A673 (cell line): ENCODE data around the gene MRPL39. TPM values are rescaled to one million over a fixed set of nuclear protein-coding genes. Genes with fewer than 3 reads are reported as not detected.

Source experiments
- BruUV-seq: library from RNA; stranded (reverse); fragments of 400-500 nt; replicated peaks from 2 replicates; lab custom pipeline; 2021; lab: Mats Ljungman, UMichigan
- CTCF ChIA-PET: fragments of 300-600 bp; sonication (Branson Sonifier 250); formaldehyde crosslinking; loops from one replicate; lab custom pipeline; 2022; ENCODE audit warnings: antibody characterized with exemption; lab: Charles Lee
- POLR2A ChIA-PET: fragments of 300-600 bp; sonication (Branson Sonifier 250); formaldehyde crosslinking; loops from one replicate; lab custom pipeline; 2022; ENCODE audit warnings: antibody characterized with exemption; ENCODE audit not compliant: low non-redundant PET; lab: Charles Lee
- DNase-seq: peaks from one replicate; pipeline ENCODE4 v3.0.0-alpha.2; 2015; ENCODE audit warnings: low spot score
- H3K27ac ChIP-seq: fragments of 200-600 bp; sonication (generic); 2 replicates; pipeline ENCODE4 v1.5.1; 2016; ENCODE audit warnings: mixed run types, low read depth, mild to moderate bottlenecking, mixed read lengths, antibody characterized with exemption, low read length; ENCODE audit not compliant: poor library complexity, severe bottlenecking
- H3K27me3 ChIP-seq: fragments of 200-600 bp; sonication (generic); replicated peaks from 2 replicates; pipeline ENCODE4 v1.6.1; 2017; ENCODE audit warnings: mixed run types, low read depth, mild to moderate bottlenecking, mixed read lengths, antibody characterized with exemption, low read length; ENCODE audit not compliant: insufficient read depth, poor library complexity
- H3K36me3 ChIP-seq: fragments of 200-600 bp; sonication (generic); 2 replicates; pipeline ENCODE4 v1.6.1; 2016; ENCODE audit warnings: mixed run types, mild to moderate bottlenecking, mixed read lengths, antibody characterized with exemption, low read length; ENCODE audit not compliant: insufficient read depth, poor library complexity, severe bottlenecking
- H3K4me1 ChIP-seq: fragments of 200-600 bp; sonication (generic); 2 replicates; pipeline ENCODE4 v1.6.1; 2017; ENCODE audit warnings: mixed run types, mild to moderate bottlenecking, mixed read lengths, antibody characterized with exemption, low read length; ENCODE audit not compliant: insufficient read depth, poor library complexity, severe bottlenecking
- H3K4me3 ChIP-seq: fragments of 200-600 bp; sonication (generic); 2 replicates; pipeline ENCODE4 v1.5.1; 2016; ENCODE audit warnings: low read depth, mixed run types, mild to moderate bottlenecking, mixed read lengths, low read length; ENCODE audit not compliant: poor library complexity, severe bottlenecking
- H3K9me3 ChIP-seq: fragments of 200-600 bp; sonication (generic); 2 replicates; pipeline ENCODE4 v1.6.1; 2016; ENCODE audit warnings: mixed run types, low read depth, mild to moderate bottlenecking, mixed read lengths, antibody characterized with exemption, low read length; ENCODE audit not compliant: poor library complexity, severe bottlenecking
- CTCF ChIP-seq: fragments of 300-800, 200-600 bp; sonication (generic); conservative IDR thresholded peaks from 2 replicates; pipeline ENCODE4 v1.5.1; 2017; ENCODE audit warnings: low read depth, mild to moderate bottlenecking, antibody characterized with exemption, low read length, moderate library complexity, mixed read lengths
- EZH2 ChIP-seq: fragments of 200-600 bp; sonication (generic); IDR thresholded peaks from 2 replicates; pipeline ENCODE4 v1.6.1; 2017; ENCODE audit warnings: borderline replicate concordance, low read depth, mild to moderate bottlenecking, mixed read lengths, antibody characterized with exemption, low read length; ENCODE audit not compliant: poor library complexity, severe bottlenecking
- intact Hi-C: fragments of 100-400 bp; cut with micrococcal nuclease; formaldehyde crosslinking; loops from one replicate; pipeline ENCODE4 v1.10.0; 2022; ENCODE audit not compliant: unreplicated experiment
- total RNA-seq: library from RNA; stranded (reverse); gene quantifications from 2 replicates; pipeline ENCODE4 v1.2.3, GENCODE V29; 2021

Gene MRPL39
- total RNA-seq, 1 experiment from 2014 or later, result 57.1 TPM

- intact Hi-C loops, result no loop called here
- peak overlapping the region; percentile 67 for H3K4me3 ChIP-seq
Measured at GRCh38 chr21:25639551-25640201, 32.4 kb upstream of the MRPL39 start.

GRCh38 chr21:25638660-25639550 is 31.6 kb upstream of the MRPL39 start, which contains the start of gene JAM2:
TSS of gene JAM2 (plus strand) at chr21:25639258. CDS start at chr21:25639822, 564 bp downstream.
- no peak for TF ChIP-seq CTCF
- no peak for TF ChIP-seq EZH2
- no peaks in the 10 kb centered on the region for H3K27me3 ChIP-seq
- peak; percentile 58 for DNase-seq
- ChIA-PET CTCF (interaction anchor here (0.9 kb wide), 1 partner anchor 69 kb away, joined by 3 read pairs; no protein-coding TSS in a partner anchor), POLR2A (no interaction called here)
- no peaks in the 10 kb centered on the region for H3K36me3 ChIP-seq
- intact Hi-C loops, result no loop called here
- peak within 1 kb of the TSS; percentile 12 for H3K27ac ChIP-seq
- H3K4me1 ChIP-seq, result peaks cover 11% of the 10 kb centered on the region
- no TSS peak for BruUV-seq
- H3K9me3 ChIP-seq, result no peaks in the 10 kb centered on the region
- H3K4me3 ChIP-seq, result peak within 1 kb of the TSS; percentile 67

More at GRCh38 chr21:25639551-25640201, 32.4 kb upstream of the MRPL39 start:
- ChIA-PET CTCF (no interaction called here), POLR2A (no interaction called here)
- Histone ChIP-seq H3K27me3 (no peaks in the 10 kb centered on the region), H3K9me3 (no peaks in the 10 kb centered on the region), H3K4me1 (peaks cover 11% of the 10 kb centered on the region), H3K27ac (peak overlapping the region; percentile 12), H3K36me3 (no peaks in the 10 kb centered on the region)
- peak; percentile 36 for DNase-seq
- no TSS peak for BruUV-seq
- TF ChIP-seq EZH2, result no peak
- TF ChIP-seq CTCF, result peak; percentile 57

GRCh38 chr21:25637851-25638659 is 30.8 kb upstream of the MRPL39 start:
- ChIA-PET CTCF (interaction anchor here (0.9 kb wide), 1 partner anchor 70 kb away, joined by 3 read pairs; no protein-coding TSS in a partner anchor), POLR2A (no interaction called here)
- Histone ChIP-seq H3K27ac (no peak overlapping the region), H3K4me3 (no peak overlapping the region), H3K27me3 (no peaks in the 10 kb centered on the region), H3K9me3 (no peaks in the 10 kb centered on the region), H3K36me3 (no peaks in the 10 kb centered on the region), H3K4me1 (peaks cover 11% of the 10 kb centered on the region)
- no peak for TF ChIP-seq CTCF
- no peak for TF ChIP-seq EZH2
- intact Hi-C loops, result no loop called here
- BruUV-seq, result no TSS peak
- no peak for DNase-seq
